Fibroblast of villous mesenchyme (primary cell): ENCODE results near the gene ABR. TPM values are rescaled to one million over a fixed set of nuclear protein-coding genes. Genes with fewer than 3 reads are reported as not detected.
"Not testable (repeated sequence)": the region's sequence is repeated elsewhere in the genome, so short reads cannot be mapped to it uniquely, and the experiment has no call there.

ENCODE experiments used
- DNase-seq: peaks from one replicate; pipeline ENCODE4 v3.0.0-alpha.2; 2010; ENCODE audit warnings: low read depth
- H3K4me3 ChIP-seq: 2 replicates; pipeline ENCODE4 v1.5.1; 2011; ENCODE audit warnings: low read depth, mild to moderate bottlenecking, low read length
- CTCF ChIP-seq: IDR thresholded peaks from 2 replicates; pipeline ENCODE4 v1.5.1; 2012; ENCODE audit warnings: low read depth, mild to moderate bottlenecking, low read length; ENCODE audit not compliant: insufficient read depth
- total RNA-seq: library from RNA; depleted of rRNA; stranded (reverse); fragments of >200 nt; gene quantifications from 2 replicates; pipeline ENCODE4 v1.2.3, GENCODE V29; 2012

ABR gene
- total RNA-seq, 1 donor: 51.8 TPM

- no peak overlapping the region for H3K4me3 ChIP-seq
- DNase-seq: no peak
- TF ChIP-seq CTCF: no peak
Observed at GRCh38 chr17:1124896-1125787, 54.6 kb downstream of the ABR start.

GRCh38 chr17:1123921-1124715, 55.7 kb downstream of the ABR start:
- H3K4me3 ChIP-seq: no peak overlapping the region
- TF ChIP-seq CTCF: no peak
- no peak for DNase-seq

- TF ChIP-seq CTCF: no peak
- no peak for DNase-seq
- H3K4me3 ChIP-seq: no peak overlapping the region
Observed at GRCh38 chr17:1123393-1123831, 56.4 kb downstream of the ABR start.

- peak; percentile 60 for DNase-seq
- TF ChIP-seq CTCF: peak; percentile 95
- H3K4me3 ChIP-seq: no peak overlapping the region
Observed at GRCh38 chr17:1122533-1123392, 57.0 kb downstream of the ABR start.

- DNase-seq, H3K4me3 ChIP-seq: not testable (repeated sequence)
Observed at GRCh38 chr17:1121442-1121817, 58.4 kb downstream of the ABR start.

- TF ChIP-seq CTCF: no peak
- DNase-seq: no peak
- H3K4me3 ChIP-seq: no peak overlapping the region
Observed at GRCh38 chr17:1120596-1121441, 59.0 kb downstream of the ABR start.
